Hippocampal formation (tissue), 2 donors: Measurements from ENCODE around the gene PNPLA5.

ENCODE experiments used
- DNase-seq, 2 donors: peaks; one replicate each; lab custom pipeline; 2025; lab: John Stamatoyannopoulos, UW

Gene PNPLA5

DNA sequence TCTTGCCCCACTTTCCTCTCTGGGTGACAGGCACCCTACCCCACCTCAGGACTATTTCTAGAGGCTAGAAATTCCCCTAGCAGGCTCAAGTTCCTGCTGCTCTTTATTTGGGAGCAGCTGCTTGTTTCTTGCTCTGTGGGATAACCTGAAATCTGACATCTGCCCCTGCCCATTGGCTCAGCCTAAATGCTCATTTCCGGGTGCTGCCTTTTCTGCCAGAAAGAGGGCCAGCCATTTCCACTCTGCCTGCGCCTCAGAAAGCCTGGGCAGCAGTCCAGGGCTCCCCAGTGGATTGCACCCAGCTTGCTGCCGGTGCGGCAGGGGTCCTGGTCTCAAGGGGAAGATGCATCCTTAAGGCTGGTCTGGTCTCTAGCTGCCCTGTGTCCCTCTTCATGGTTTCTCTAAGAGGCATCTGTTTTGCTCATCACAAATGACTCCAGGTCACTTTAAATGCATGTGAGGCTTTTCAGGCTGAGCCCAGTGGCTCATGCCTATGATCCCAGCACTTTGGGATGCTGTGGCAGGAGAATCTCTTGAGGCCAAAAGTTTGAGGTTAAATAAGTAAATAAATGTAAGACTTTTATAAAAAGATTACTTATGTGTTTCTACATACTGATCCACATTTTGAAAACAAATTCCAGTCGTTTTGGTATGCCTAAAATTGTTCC is 10.3 kb upstream of the PNPLA5 start:
- no peak for DNase-seq

- DNase-seq, result no peak
Measured at GRCh38 chr22:43900206-43900605, 8.4 kb upstream of the PNPLA5 start.

DNA sequence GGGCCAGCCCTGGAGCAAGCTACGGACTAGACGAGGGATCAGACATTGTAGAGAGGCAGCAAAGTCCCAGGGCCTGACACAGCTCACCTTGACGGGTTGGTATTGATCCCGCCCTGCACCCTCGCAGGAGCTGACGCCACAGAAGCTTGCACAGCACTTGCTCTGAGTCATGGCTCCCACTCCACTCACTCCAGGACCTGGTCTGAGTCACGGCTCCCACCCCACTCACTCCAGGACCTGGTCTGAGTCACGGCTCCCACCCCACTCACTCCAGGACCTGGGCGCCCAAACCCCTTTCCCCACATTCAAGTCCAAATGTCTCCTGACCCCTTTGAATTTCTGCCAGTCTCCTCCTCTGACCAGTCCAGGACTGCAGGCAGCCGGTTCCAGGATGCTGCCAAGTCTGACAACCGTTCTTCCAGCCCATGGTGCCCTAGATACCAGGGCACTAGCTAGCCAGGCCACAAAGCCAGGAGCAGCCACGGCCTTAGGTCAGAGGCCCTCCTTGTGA is 6.0 kb upstream of the PNPLA5 start:
- no peak for DNase-seq

- no peak for DNase-seq
Measured at GRCh38 chr22:43895986-43896645, 4.3 kb upstream of the PNPLA5 start.

DNA sequence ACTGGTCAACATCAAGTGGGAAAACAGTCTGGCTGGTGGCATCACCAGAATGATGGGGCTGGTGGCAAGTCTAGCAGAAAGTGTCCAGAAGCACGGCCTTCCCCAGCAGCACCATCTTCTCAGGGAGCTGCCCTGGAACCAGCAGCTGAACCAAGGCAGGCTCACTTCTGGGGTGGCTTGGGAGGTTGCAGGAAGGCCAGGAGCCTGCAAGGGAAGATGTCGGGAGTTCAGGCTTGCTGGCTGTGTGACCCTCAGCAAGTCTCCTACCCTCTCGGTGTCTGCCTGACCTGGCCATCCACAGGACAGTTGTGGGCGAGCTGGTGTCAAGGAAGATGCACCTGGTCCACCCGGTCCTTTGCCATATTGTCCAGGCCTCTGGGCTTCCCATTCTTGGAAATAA is 2.3 kb upstream of the PNPLA5 start:
- DNase-seq, result no peak

DNA sequence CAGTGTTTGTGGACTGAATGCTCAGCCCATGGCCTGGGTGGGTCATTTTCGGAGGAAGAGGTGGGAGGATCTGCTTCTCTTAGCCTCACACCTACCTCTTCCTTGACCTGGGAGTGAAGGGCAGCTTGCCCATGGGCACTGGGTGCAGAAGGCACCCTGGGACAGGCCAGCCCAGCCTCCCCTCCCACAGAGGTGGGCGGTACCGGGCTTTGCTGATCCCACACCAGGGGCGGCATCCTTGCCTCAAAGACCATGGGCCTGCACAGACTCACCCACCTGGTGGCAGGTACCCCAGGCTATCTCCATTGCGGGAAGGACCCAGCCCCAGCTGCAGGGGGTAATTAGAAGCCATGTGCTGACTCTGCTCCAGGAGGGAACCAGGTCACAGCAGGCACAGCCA is 1.5 kb upstream of the PNPLA5 start:
- no peak for DNase-seq

DNA sequence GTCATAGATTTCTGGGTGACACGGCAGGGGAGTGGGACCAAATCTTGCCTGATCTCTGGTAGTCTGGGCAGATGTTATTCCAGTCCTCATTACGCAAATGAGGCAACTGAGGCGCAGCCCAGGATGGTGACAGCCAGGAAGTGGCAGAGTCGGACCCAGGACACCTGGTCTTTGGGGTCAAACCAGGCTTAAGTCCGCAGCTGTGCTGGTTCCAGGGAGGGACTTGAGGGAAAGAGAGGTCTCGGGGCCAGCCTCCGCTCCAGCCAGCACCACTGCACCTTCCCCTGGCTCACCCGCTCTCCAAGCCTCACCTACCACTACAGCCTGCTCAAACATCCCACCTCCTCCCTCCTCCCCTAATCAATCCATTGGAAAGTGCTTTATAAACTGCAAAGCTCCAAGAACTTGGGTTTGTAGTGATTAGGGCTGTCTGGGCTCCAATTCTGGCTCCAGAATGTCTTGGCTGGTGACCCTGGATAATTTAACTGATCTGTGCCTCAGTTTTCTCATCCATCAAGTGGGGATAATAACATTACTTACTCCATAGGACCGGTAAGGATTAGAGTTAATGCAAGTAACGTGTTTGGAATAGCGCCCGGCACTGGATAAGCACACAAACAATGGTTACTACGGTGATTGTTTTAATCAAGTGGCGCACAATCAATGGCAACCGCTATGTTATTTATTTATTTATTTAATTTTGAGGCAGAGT is 526 bp upstream of the PNPLA5 start:
- DNase-seq, result no peak

DNA sequence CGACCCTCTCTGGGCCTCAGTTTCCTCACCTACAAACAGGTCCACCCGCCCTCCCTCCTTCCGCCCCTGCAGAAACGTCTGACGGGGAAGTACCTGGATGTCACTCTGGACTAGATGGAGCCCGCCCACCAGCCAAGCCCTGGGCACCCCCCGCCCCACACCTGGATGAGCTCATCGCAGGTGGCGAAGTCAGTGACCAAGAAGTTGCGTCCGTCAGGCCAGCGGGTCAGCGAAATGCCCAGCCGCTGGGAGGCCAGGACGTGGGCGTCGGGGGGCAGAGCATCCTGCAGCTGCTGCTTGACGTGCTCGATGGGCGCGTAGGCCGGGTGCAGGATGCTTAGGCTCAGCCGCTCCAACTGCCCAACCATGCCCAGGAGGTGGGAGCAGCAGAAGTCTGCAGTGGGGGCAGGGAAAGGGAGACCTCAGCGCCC is 897 bp downstream of the PNPLA5 start:
- no peak for DNase-seq

- DNase-seq, result no peak
Measured at GRCh38 chr22:43889860-43890253, 2.0 kb downstream of the PNPLA5 start.

GRCh38 chr22:43889201-43889859 is 2.5 kb downstream of the PNPLA5 start:
- no peak for DNase-seq

DNA sequence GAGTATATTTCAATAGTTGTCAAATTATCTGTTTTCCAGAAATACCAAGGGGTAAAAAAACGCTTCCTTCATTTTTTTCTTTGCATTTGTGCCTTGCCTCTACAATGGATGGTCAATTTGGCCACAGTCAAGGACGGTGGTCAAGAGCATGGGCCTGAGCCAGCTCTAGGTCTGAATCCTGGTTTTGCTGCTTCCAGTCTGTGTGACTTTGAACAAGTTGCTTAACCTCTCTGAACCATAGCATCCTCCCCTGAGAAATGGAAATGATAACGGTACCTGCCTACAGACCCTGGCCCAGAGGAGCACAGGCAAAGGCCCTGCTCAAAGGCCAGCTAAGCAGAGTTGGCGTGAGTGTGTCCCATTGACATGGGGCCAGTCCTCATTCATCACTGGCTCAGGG is 3.1 kb downstream of the PNPLA5 start:
- no peak for DNase-seq

- DNase-seq, result no peak
Measured at GRCh38 chr22:43887391-43887790, 4.4 kb downstream of the PNPLA5 start.

- DNase-seq, result no peak
Measured at GRCh38 chr22:43886231-43886630, 5.6 kb downstream of the PNPLA5 start.

- DNase-seq, result no peak
Measured at GRCh38 chr22:43885786-43886185, 6.0 kb downstream of the PNPLA5 start.

- DNase-seq, result no peak
Measured at GRCh38 chr22:43885319-43885671, 6.5 kb downstream of the PNPLA5 start.

- DNase-seq, result no peak
Measured at GRCh38 chr22:43884600-43885318, 7.1 kb downstream of the PNPLA5 start.

DNA sequence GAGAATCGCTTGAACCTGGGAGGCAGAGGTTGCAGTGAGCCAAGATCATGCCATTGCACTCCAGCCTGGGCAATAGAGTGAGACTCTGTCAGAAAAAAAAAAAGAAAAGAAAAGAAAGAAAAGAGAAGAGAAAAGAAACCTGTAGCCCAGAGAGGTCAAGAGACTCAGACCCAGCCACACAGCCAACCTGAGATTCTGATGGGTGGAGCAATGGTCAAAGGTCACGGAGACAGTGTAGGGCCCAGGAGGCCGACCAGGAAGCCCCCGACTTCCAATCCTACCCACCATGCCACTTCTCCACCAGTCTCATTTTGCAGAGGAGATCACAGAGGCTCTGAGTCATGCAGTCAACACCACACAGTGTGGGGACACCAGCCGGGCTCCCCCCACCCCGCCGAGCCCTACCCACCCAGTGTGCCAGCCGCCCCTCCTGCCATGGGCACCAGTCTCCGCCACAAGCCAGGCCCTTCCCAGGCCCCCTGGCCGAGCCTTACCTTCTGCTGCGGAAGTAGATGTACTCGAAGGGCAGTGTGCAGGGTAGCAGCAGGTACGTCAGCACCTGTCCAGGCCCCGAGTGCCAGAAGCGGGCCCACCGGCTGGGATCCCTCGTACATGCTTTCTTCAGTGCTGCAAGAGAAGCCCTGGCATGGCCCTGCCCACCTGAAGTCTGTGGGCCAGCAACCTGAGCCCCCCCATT is 7.9 kb downstream of the PNPLA5 start:
- no peak for DNase-seq

DNA sequence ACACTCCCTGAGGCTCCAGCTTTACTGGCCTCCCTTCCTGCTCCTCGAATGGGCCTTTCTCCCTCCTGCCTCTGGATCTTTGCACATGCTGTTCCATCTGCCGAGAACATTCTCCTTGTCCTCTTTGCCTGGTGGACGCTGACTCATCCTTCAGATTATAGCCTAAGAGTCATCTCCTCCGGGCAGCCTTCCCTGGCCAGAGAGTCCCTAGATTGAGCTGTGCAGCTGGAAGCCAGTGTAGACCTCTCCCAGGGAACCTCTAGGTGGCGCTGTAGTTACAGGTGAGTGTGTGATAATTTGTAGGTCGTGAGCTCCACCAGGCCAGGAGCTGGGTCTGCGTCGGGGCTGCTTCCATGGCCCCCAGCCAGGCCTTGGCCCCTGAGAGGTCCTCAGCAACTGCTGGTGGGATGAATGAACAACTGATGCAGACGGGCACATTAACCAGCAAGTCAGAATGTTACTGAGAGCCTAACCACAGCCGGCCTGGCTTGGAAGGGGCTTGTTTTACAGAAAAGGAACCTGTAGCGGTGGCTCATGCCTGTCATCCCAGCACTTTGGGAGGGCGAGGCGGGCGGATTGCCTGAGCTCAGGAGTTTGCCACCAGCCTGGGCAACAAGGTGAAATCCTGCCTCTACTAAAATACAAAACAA is 8.7 kb downstream of the PNPLA5 start:
- no peak for DNase-seq

DNA sequence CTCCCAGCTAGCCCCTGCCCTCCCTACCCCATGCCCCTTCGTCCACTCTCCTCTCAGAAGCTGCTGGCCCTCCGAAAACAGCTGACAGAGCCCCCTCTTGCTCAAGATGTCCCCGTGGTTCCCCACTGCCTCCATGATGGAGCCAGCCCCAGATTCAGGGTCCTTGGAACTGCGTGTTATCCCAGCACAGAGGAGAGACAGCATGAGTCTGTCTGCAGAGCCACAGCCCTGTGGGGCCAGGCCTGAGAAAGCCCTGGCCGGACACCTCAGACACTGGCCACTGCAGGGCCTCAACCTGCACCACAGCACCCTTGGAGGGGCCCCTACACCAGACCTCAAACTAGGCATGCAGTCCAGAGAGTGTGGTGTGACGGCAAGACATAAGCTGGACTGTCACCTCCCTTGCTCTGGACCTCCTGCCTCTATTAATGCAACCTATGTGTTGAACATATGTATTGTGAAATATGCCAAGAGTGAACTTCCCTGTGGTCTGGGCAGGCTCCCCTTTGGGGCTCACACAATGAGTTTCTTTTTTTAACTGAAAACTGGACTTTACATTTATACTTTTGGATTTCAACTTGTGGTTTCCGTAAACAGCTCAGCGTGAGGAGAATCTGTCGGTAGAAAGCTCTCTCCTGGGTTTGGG is 9.6 kb downstream of the PNPLA5 start:
- DNase-seq, result no peak
